ENCODE measurements around the gene WFIKKN1. TPM values are rescaled to one million over a fixed set of nuclear protein-coding genes. Genes with fewer than 3 reads are reported as not detected.

WFIKKN1 gene
- total RNA-seq, 2 donors from 2014 or later, result 0.52 to 0.71 TPM

- H3K9me3 ChIP-seq, result no peaks in the 10 kb centered on the region
- H3K4me3 ChIP-seq, result no peak overlapping the region
- no peak for TF ChIP-seq CTCF (IDR thresholded peaks at IDR 0.05)
- H3K27ac ChIP-seq, result no peak overlapping the region
- peaks cover 11% of the 10 kb centered on the region for H3K36me3 ChIP-seq
- H3K4me1 ChIP-seq, result peaks cover 0 to 46% of the 10 kb centered on the region in 2 donors
- no peaks in the 10 kb centered on the region for H3K27me3 ChIP-seq
- DNase-seq (ENCODE audit: low spot score), result no peak
Observed at GRCh38 chr16:631808-632358, 1.1 kb downstream of the WFIKKN1 start.

GRCh38 chr16:632486-633335, 1.9 kb downstream of the WFIKKN1 start:
- H3K4me1 ChIP-seq, result peaks cover 0 to 45% of the 10 kb centered on the region in 2 donors
- H3K27me3 ChIP-seq, result no peaks in the 10 kb centered on the region
- H3K27ac ChIP-seq, result no peak overlapping the region
- H3K9me3 ChIP-seq, result no peaks in the 10 kb centered on the region
- no peak overlapping the region for H3K4me3 ChIP-seq
- no peak for TF ChIP-seq CTCF (IDR thresholded peaks at IDR 0.05)
- DNase-seq (ENCODE audit: low spot score), result no peak
- peaks cover 11% of the 10 kb centered on the region for H3K36me3 ChIP-seq

GRCh38 chr16:633336-634050, 2.7 kb downstream of the WFIKKN1 start:
- no peaks in the 10 kb centered on the region for H3K27me3 ChIP-seq
- no peak for DNase-seq (ENCODE audit: low spot score)
- no peaks in the 10 kb centered on the region for H3K9me3 ChIP-seq
- H3K27ac ChIP-seq, result no peak overlapping the region
- no peak overlapping the region for H3K4me3 ChIP-seq
- peaks cover 11% of the 10 kb centered on the region for H3K36me3 ChIP-seq
- H3K4me1 ChIP-seq, result peaks cover 0 to 52% of the 10 kb centered on the region in 2 donors
- TF ChIP-seq CTCF (IDR thresholded peaks at IDR 0.05), result no peak

- no peaks in the 10 kb centered on the region for H3K27me3 ChIP-seq
- TF ChIP-seq CTCF (IDR thresholded peaks at IDR 0.05), result no peak
- H3K36me3 ChIP-seq, result peaks cover 6% of the 10 kb centered on the region
- peaks cover 0 to 51% of the 10 kb centered on the region in 2 donors for H3K4me1 ChIP-seq
- no peak overlapping the region for H3K27ac ChIP-seq
- H3K9me3 ChIP-seq, result no peaks in the 10 kb centered on the region
- no peak for DNase-seq (ENCODE audit: low spot score)
- no peak overlapping the region for H3K4me3 ChIP-seq
Observed at GRCh38 chr16:634051-634670, 3.4 kb downstream of the WFIKKN1 start.

- Histone ChIP-seq H3K4me3 (peak overlapping the region in 1 of 2 donors; percentile 85), H3K36me3 (peaks cover 6% of the 10 kb centered on the region), H3K9me3 (no peaks in the 10 kb centered on the region), H3K4me1 (peaks cover 0 to 43% of the 10 kb centered on the region in 2 donors), H3K27ac (no peak overlapping the region), H3K27me3 (no peaks in the 10 kb centered on the region)
- DNase-seq (ENCODE audit: low spot score), result no peak
- no peak for TF ChIP-seq CTCF (IDR thresholded peaks at IDR 0.05)
Observed at GRCh38 chr16:634996-635395, 4.2 kb downstream of the WFIKKN1 start.
